Endothelial cell of umbilical vein (primary cell): ENCODE results near the gene NEURL1B. TPM values are rescaled to one million over a fixed set of nuclear protein-coding genes. Genes with fewer than 3 reads are reported as not detected.

Experiments
- BruUV-seq: library from RNA; stranded (reverse); fragments of 400-500 nt; replicated peaks from 2 replicates; lab custom pipeline; 2021; lab: Mats Ljungman, UMichigan
- CTCF ChIA-PET: fragments of 300-600, 350-600 bp; sonication (Branson Sonifier 250); formaldehyde crosslinking; loops from one replicate; lab custom pipeline; 2021; ENCODE audit warnings: antibody characterized with exemption, inconsistent platforms; lab: Charles Lee
- POLR2A ChIA-PET: fragments of 300-600, 350-600 bp; sonication (Branson Sonifier 250); formaldehyde crosslinking; loops from one replicate; lab custom pipeline; 2021; ENCODE audit warnings: antibody characterized with exemption, inconsistent platforms; lab: Charles Lee
- DNase-seq: peaks from one replicate; pipeline ENCODE4 v3.0.0-alpha.2; 2011; ENCODE audit warnings: low read depth, low spot score
- FAIRE-seq: peaks from 2 replicates; lab custom pipeline; 2011; peaks lifted over from hg19 to GRCh38; lab: Jason Lieb, UNC
- H2AFZ ChIP-seq: 2 replicates; pipeline ENCODE4 v1.6.0; 2012; ENCODE audit warnings: low read depth, low read length, control low read depth, inconsistent platforms
- H3K27ac ChIP-seq: 2 replicates; pipeline ENCODE4 v1.5.1; 2011; ENCODE audit warnings: low read depth, mild to moderate bottlenecking, control low read depth, low read length, moderate library complexity; ENCODE audit not compliant: insufficient read depth
- H3K27me3 ChIP-seq, 2 experiments: 2 replicates each; pipeline versions ENCODE4 v1.6.0 to v1.6.1; 2011; ENCODE audit warnings: low read length in 2 of 2, mixed read lengths in 1 of 2; ENCODE audit not compliant: control insufficient read depth in 2 of 2, insufficient read depth in 2 of 2
- H3K36me3 ChIP-seq, 2 experiments: 2 replicates in 1 of 2; 3 replicates in 1 of 2; pipeline ENCODE4 v1.5.1; 2011; ENCODE audit warnings: low read length in 2 of 2, mild to moderate bottlenecking in 1 of 2, moderate library complexity in 1 of 2; ENCODE audit not compliant: control insufficient read depth in 2 of 2, insufficient read depth in 2 of 2; ENCODE audit errors: extremely low read depth in 1 of 2
- H3K4me1 ChIP-seq: 3 replicates; pipeline ENCODE4 v1.5.1; 2011; ENCODE audit warnings: mild to moderate bottlenecking, low read length; ENCODE audit not compliant: control insufficient read depth, insufficient read depth; ENCODE audit errors: extremely low read depth
- H3K4me2 ChIP-seq: 2 replicates; pipeline ENCODE4 v1.6.1; 2011; ENCODE audit warnings: low read length, control low read depth, mixed read lengths; ENCODE audit not compliant: insufficient read depth
- H3K4me3 ChIP-seq, 3 experiments: fragments of 200-600 bp in 1 of 3; sonication (generic), shearing (Covaris generic) in 1 of 3; replicated peaks in 1 of 3; 2 replicates each; pipeline ENCODE4 v1.5.1; 2011 to 2016; ENCODE audit warnings: control low read depth in 3 of 3, low read length in 3 of 3, mild to moderate bottlenecking in 2 of 3, inconsistent platforms in 1 of 3, low read depth in 1 of 3, moderate library complexity in 1 of 3; ENCODE audit not compliant: insufficient read depth in 1 of 3
- H3K79me2 ChIP-seq: 2 replicates; pipeline ENCODE4 v1.6.0; 2012; ENCODE audit warnings: low read length, inconsistent platforms; ENCODE audit not compliant: control insufficient read depth, insufficient read depth
- H3K9ac ChIP-seq: replicated peaks from 2 replicates; pipeline ENCODE3; 2011; ENCODE audit warnings: low read length, control low read depth; ENCODE audit not compliant: insufficient read depth; ENCODE audit errors: extremely low read depth
- H3K9me1 ChIP-seq: replicated peaks from 3 replicates; pipeline ENCODE4 v1.6.0; 2011; ENCODE audit warnings: mild to moderate bottlenecking, low read length; ENCODE audit not compliant: control insufficient read depth, insufficient read depth; ENCODE audit errors: extremely low read depth
- H3K9me3 ChIP-seq: replicated peaks from 2 replicates; pipeline ENCODE4 v1.5.1; 2012; ENCODE audit warnings: low read length, inconsistent platforms; ENCODE audit not compliant: control insufficient read depth, insufficient read depth
- H4K20me1 ChIP-seq: replicated peaks from 2 replicates; pipeline ENCODE3; 2011; ENCODE audit warnings: mild to moderate bottlenecking, low read length; ENCODE audit not compliant: control insufficient read depth, insufficient read depth; ENCODE audit errors: extremely low read depth
- CTCF ChIP-seq, 2 donors: IDR thresholded peaks; 1 replicate in 1 of 2; 2 replicates in 1 of 2; pipeline ENCODE4 v1.5.1; 2011; ENCODE audit warnings: low read length in 2 of 2, mild to moderate bottlenecking in 2 of 2, moderate library complexity in 2 of 2, control low read depth in 1 of 2, inconsistent platforms in 1 of 2, low read depth in 1 of 2; ENCODE audit not compliant: insufficient read depth in 1 of 2; ENCODE audit errors: extremely low read depth in 1 of 2
- EZH2 ChIP-seq: IDR thresholded peaks from 2 replicates; pipeline ENCODE4 v1.6.1; 2012; ENCODE audit warnings: borderline replicate concordance, low read depth, mild to moderate bottlenecking, moderate library complexity, low read length, inconsistent platforms; ENCODE audit not compliant: severe bottlenecking
- FOS ChIP-seq: IDR thresholded peaks from 2 replicates; pipeline ENCODE4 v1.6.1; 2011; ENCODE audit warnings: mild to moderate bottlenecking, low read length, moderate library complexity, borderline replicate concordance; ENCODE audit not compliant: insufficient read depth
- GATA2 ChIP-seq: IDR thresholded peaks from 2 replicates; pipeline ENCODE4 v1.7.0; 2011; ENCODE audit warnings: low read depth, mild to moderate bottlenecking, moderate library complexity, mixed read lengths, low read length; ENCODE audit not compliant: insufficient read length, insufficient read depth
- JUN ChIP-seq: IDR thresholded peaks from 2 replicates; pipeline ENCODE4 v1.6.1; 2011; ENCODE audit warnings: borderline replicate concordance, low read depth; ENCODE audit not compliant: insufficient read length, insufficient read depth
- MYC ChIP-seq: IDR thresholded peaks from one replicate; pipeline ENCODE4 v1.6.1; 2011; ENCODE audit warnings: mild to moderate bottlenecking, low read depth, low read length
- POLR2A ChIP-seq: IDR thresholded peaks from 2 replicates; pipeline ENCODE4 v1.6.1; 2012; ENCODE audit warnings: low read depth, mild to moderate bottlenecking, control low read depth, low read length
- POLR2AphosphoS5 ChIP-seq: IDR thresholded peaks from 2 replicates; pipeline ENCODE4 v1.6.1; 2012; ENCODE audit warnings: low read depth, mild to moderate bottlenecking, control low read depth, low read length, moderate library complexity; ENCODE audit not compliant: insufficient read depth
- dilution Hi-C: fragments of 300-500 bp; cut with MboI; formaldehyde crosslinking; loops from one replicate; pipeline ENCODE4 v1.15.0; 2019; ENCODE audit warnings: low sequenced_read_pairs; ENCODE audit not compliant: extremely low pct_ligation_motif_present
- intact Hi-C: fragments of 100-400 bp; cut with micrococcal nuclease; formaldehyde crosslinking; loops from one replicate; pipeline ENCODE4 v1.10.0; 2022
- polyA plus RNA-seq, 4 experiments: library from polyadenylated mRNA; depleted of rRNA in 3 of 4; stranded (reverse) in 3 of 4; unstranded in 1 of 4; fragments of >200 nt; gene quantifications; 2 replicates each; pipeline versions ENCODE4 v1.2.1 to v1.2.3, GENCODE V29; 2011 to 2012; ENCODE audit warnings: missing spikeins in 1 of 4
- total RNA-seq: library from RNA; stranded (reverse); gene quantifications from 2 replicates; pipeline ENCODE4 v1.2.3, GENCODE V29; 2021
- TF ChIP-seq, protein P1 (sequence below): IDR thresholded peaks from 2 replicates; pipeline ENCODE4 v1.6.1; 2011; ENCODE audit not compliant: insufficient read depth, insufficient read length

Gene NEURL1B
- total and polyA plus RNA-seq, 2 donors (not counting 3 experiments of a cell fraction or from before 2014, with no cell fraction given): 0.44 to 1.6 TPM

DNA sequence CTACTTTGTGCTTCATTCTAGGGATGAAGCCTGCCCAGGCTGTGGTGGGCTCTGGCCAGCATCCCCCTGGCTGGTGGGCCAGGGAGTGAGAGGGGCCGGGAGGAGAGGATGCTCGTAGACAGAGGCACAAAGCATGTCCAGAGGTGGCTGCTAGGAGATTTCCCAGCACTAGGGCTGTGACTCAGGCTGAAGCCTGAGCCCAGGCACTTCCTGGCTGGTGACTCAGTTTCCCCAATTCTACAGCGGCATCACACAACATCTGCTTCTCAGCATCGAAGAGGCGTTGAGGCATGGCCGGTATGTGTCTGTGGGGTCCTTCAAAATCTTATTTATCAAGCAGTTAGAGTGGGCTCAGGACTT is 74.3 kb downstream of the NEURL1B start:
- dilution Hi-C loops: no loop called here
- no peak for DNase-seq
- intact Hi-C loops: no loop called here

GRCh38 chr5:172715931-172716682 is 75.0 kb downstream of the NEURL1B start:
- Histone ChIP-seq H3K27ac (peak overlapping the region; percentile 81), H3K4me1 (peaks cover 20% of the 10 kb centered on the region), H3K27me3 (no peaks in the 10 kb centered on the region), H3K79me2 (no peaks in the 10 kb centered on the region), H3K4me2 (no peak overlapping the region), H3K4me3 (no peak overlapping the region), H3K9me1 (no peaks in the 10 kb centered on the region), H3K9ac (no peak overlapping the region), H3K36me3 (no peaks in the 10 kb centered on the region), H3K9me3 (no peaks in the 10 kb centered on the region), H4K20me1 (no peaks in the 10 kb centered on the region), H2AFZ (no peak overlapping the region)
- POLR2A ChIA-PET: interaction anchor here (0.6 to 1.6 kb wide), 2 partner anchors 53 to 184 kb away, joined by 3 to 6 read pairs; no protein-coding TSS in a partner anchor
- FAIRE-seq (no peak), DNase-seq (no peak)
- intact Hi-C loops (loop anchor here (1.0 kb wide), 5 partner anchors 118 to 216 kb away; partner anchors contain the start of gene ERGIC1), dilution Hi-C loops (no loop called here)
- TSS peak; percentile 62 for BruUV-seq
- no peak for TF ChIP-seq EZH2
- no peak for TF ChIP-seq MYC
- TF ChIP-seq FOS: no peak
- no peak for TF ChIP-seq POLR2AphosphoS5
- TF ChIP-seq, protein P1, sequence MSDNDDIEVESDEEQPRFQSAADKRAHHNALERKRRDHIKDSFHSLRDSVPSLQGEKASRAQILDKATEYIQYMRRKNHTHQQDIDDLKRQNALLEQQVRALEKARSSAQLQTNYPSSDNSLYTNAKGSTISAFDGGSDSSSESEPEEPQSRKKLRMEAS: no peak
- no peak for TF ChIP-seq CTCF (IDR thresholded peaks at IDR 0.05; ENCODE audit: extremely low read depth in 1 of 2, insufficient read depth in 1 of 2, low read depth in 1 of 2, low read length in 2 of 2)
- TF ChIP-seq JUN: no peak
- CTCF ChIA-PET: interaction anchor here (0.7 to 2.0 kb wide), 28 partner anchors 9 to 270 kb away, joined by 3 to 77 read pairs (median 6); partner anchors contain the start of genes ATP6V0E1 and DUSP1

More for the DNA sequence above, 74.3 kb downstream of the NEURL1B start:
- Histone ChIP-seq H4K20me1 (no peaks in the 10 kb centered on the region), H3K27me3 (no peaks in the 10 kb centered on the region), H3K4me1 (peaks cover 20% of the 10 kb centered on the region), H3K9me1 (no peaks in the 10 kb centered on the region), H3K4me3 (no peak overlapping the region), H3K27ac (peak overlapping the region; percentile 81), H2AFZ (no peak overlapping the region), H3K36me3 (no peaks in the 10 kb centered on the region), H3K9ac (peak overlapping the region; percentile 40), H3K9me3 (no peaks in the 10 kb centered on the region), H3K4me2 (no peak overlapping the region), H3K79me2 (no peaks in the 10 kb centered on the region)
- no peak for TF ChIP-seq GATA2
- TF ChIP-seq MYC: no peak
- no peak for TF ChIP-seq JUN
- TF ChIP-seq POLR2AphosphoS5: no peak
- peak; percentile 14 for TF ChIP-seq FOS
- no peak for TF ChIP-seq POLR2A
- peak; percentile 53 for FAIRE-seq
- POLR2A ChIA-PET: interaction anchor here (1.0 to 1.7 kb wide), 5 partner anchors 52 to 216 kb away, joined by 3 to 7 read pairs (median 7); partner anchors contain the start of gene DUSP1
- BruUV-seq: no TSS peak
- CTCF ChIA-PET: interaction anchor here (0.7 to 11.2 kb wide), 43 partner anchors 8 to 579 kb away, joined by 3 to 413 read pairs (median 5); partner anchors contain the start of genes ATP6V0E1, DUSP1 and RPL26L1
